Ishikawa (cell line): ENCODE measurements around the gene PRR16.

Experiments
- CREB1 ChIP-seq: IDR thresholded peaks from 2 replicates; pipeline ENCODE4 v1.6.1; 2012; ENCODE audit warnings: low read depth
- EGR1 ChIP-seq: IDR thresholded peaks from 2 replicates; pipeline ENCODE4 v1.6.1; 2012
- EP300 ChIP-seq: IDR thresholded peaks from 2 replicates; pipeline ENCODE4 v1.6.1; 2012; ENCODE audit warnings: borderline replicate concordance
- FOXM1 ChIP-seq: IDR thresholded peaks from 2 replicates; pipeline ENCODE4 v1.6.1; 2012; ENCODE audit warnings: low read depth, borderline replicate concordance
- NFIC ChIP-seq: IDR thresholded peaks from 2 replicates; pipeline ENCODE4 v1.6.1; 2012
- REST ChIP-seq: IDR thresholded peaks from 2 replicates; pipeline ENCODE4 v1.6.1; 2012; ENCODE audit warnings: low read depth, mild to moderate bottlenecking
- TAF1 ChIP-seq: IDR thresholded peaks from 2 replicates; pipeline ENCODE4 v1.6.1; 2012; ENCODE audit warnings: low read depth, mild to moderate bottlenecking
- TCF12 ChIP-seq: IDR thresholded peaks from 2 replicates; pipeline ENCODE4 v1.6.1; 2012; ENCODE audit warnings: low read depth
- USF1 ChIP-seq: IDR thresholded peaks from 2 replicates; pipeline ENCODE4 v1.6.1; 2012

DNA sequence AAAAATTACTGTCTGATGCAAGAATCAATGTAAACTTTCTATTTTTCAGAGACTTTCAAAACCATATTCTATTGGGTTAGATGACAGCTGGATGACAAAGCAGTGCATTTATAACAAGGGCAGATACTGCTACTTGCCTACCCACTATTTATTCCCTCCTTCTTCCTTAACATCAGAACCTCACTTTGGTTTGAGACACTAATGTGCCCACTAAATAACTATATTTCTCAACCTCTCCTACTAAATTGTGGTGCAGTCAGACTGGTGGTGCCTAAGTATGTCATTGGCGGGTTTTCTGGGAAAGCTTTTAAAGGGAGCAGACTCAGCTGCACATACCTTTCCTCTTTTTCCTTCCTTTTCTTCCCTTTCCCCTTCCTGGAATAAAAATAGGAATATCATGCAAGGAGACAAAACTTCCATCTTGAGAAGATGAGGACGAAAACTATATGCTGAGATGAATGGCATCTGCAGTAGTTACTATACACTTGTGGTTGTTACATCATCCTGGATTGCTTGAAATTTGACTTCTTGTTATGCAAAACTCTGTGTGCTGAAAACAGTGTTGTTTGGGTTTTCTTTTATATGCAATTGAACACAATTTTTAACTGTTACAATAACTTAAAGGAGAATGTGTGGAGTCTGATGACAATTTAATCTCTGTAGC, 43.8 kb downstream of the PRR16 start:
- TF ChIP-seq USF1 = no peak
- no peak for TF ChIP-seq TAF1
- no peak for TF ChIP-seq EP300
- no peak for TF ChIP-seq TCF12
- no peak for TF ChIP-seq REST
- no peak for TF ChIP-seq EGR1
- TF ChIP-seq FOXM1 = no peak
- TF ChIP-seq CREB1 = no peak
- no peak for TF ChIP-seq NFIC
